Measurements from ENCODE around the gene PCARE. TPM values are rescaled to one million over a fixed set of nuclear protein-coding genes. Genes with fewer than 3 reads are reported as not detected.

The PCARE gene
- total RNA-seq, 1 donor from 2014 or later, result not detected

- no peak for DNase-seq (ENCODE audit: extremely low read depth, low read depth, low spot score)
Measured at GRCh38 chr2:29041161-29041660, 33.1 kb downstream of the PCARE start.

- DNase-seq (ENCODE audit: extremely low read depth, low read depth, low spot score), result no peak
Measured at GRCh38 chr2:29040552-29040951, 33.8 kb downstream of the PCARE start.

GRCh38 chr2:29039718-29040480 lies 34.4 kb downstream of the PCARE start:
- no peak for DNase-seq (ENCODE audit: extremely low read depth, low read depth, low spot score)

- no peak for DNase-seq (ENCODE audit: extremely low read depth, low read depth, low spot score)
Measured at GRCh38 chr2:29035016-29035745, 39.1 kb downstream of the PCARE start.

GRCh38 chr2:29033656-29034055 lies 40.7 kb downstream of the PCARE start:
- DNase-seq (ENCODE audit: extremely low read depth, low read depth, low spot score), result no peak

GRCh38 chr2:29033172-29033571 lies 41.2 kb downstream of the PCARE start:
- DNase-seq (ENCODE audit: extremely low read depth, low read depth, low spot score), result no peak

GRCh38 chr2:29032189-29032588 lies 42.1 kb downstream of the PCARE start:
- no peak for DNase-seq (ENCODE audit: extremely low read depth, low read depth, low spot score)

- DNase-seq (ENCODE audit: extremely low read depth, low read depth, low spot score), result no peak
Measured at GRCh38 chr2:29031046-29031445, 43.3 kb downstream of the PCARE start.

GRCh38 chr2:29025711-29026110 lies 48.6 kb downstream of the PCARE start:
- no peak for DNase-seq (ENCODE audit: extremely low read depth, low read depth, low spot score)

- DNase-seq (ENCODE audit: extremely low read depth, low read depth, low spot score), result no peak
Measured at GRCh38 chr2:29024882-29025430, 49.4 kb downstream of the PCARE start.

- no peak for DNase-seq (ENCODE audit: extremely low read depth, low read depth, low spot score)
Measured at GRCh38 chr2:29023188-29023587, 51.1 kb downstream of the PCARE start.

- no peak for DNase-seq (ENCODE audit: extremely low read depth, low read depth, low spot score)
Measured at GRCh38 chr2:29022679-29023078, 51.6 kb downstream of the PCARE start.

GRCh38 chr2:29021886-29022285 lies 52.4 kb downstream of the PCARE start:
- no peak for DNase-seq (ENCODE audit: extremely low read depth, low read depth, low spot score)

- no peak for DNase-seq (ENCODE audit: extremely low read depth, low read depth, low spot score)
Measured at GRCh38 chr2:29017716-29018435, 56.4 kb downstream of the PCARE start.

GRCh38 chr2:29016504-29016903 lies 57.8 kb downstream of the PCARE start:
- DNase-seq (ENCODE audit: extremely low read depth, low read depth, low spot score), result no peak

- DNase-seq (ENCODE audit: extremely low read depth, low read depth, low spot score), result no peak
Measured at GRCh38 chr2:29015701-29016470, 58.4 kb downstream of the PCARE start.

GRCh38 chr2:29014811-29015421 lies 59.4 kb downstream of the PCARE start:
- DNase-seq (ENCODE audit: extremely low read depth, low read depth, low spot score), result no peak

GRCh38 chr2:29014331-29014730 lies 60.0 kb downstream of the PCARE start:
- DNase-seq (ENCODE audit: extremely low read depth, low read depth, low spot score), result no peak

- no peak for DNase-seq (ENCODE audit: extremely low read depth, low read depth, low spot score)
Measured at GRCh38 chr2:29013057-29013780, 61.1 kb downstream of the PCARE start.
